Nephron progenitor cell (in vitro differentiated cells): ENCODE data around the gene KCNK13.

Experiments
- DNase-seq: peaks from one replicate; pipeline ENCODE4 v3.0.0; 2021
- H3K27ac Mint-ChIP-seq: 2 replicates; pipeline ENCODE4 v1.8.0; 2021; ENCODE audit warnings: mild to moderate bottlenecking, moderate library complexity, mixed read lengths
- H3K27me3 Mint-ChIP-seq: 2 replicates; pipeline ENCODE4 v1.8.0; 2021; ENCODE audit warnings: mild to moderate bottlenecking, low read depth, mixed read lengths; ENCODE audit not compliant: poor library complexity
- H3K36me3 Mint-ChIP-seq: 2 replicates; pipeline ENCODE4 v1.8.0; 2021; ENCODE audit warnings: low read depth, mixed read lengths
- H3K4me1 Mint-ChIP-seq: 2 replicates; pipeline ENCODE4 v1.8.0; 2021; ENCODE audit warnings: mixed read lengths
- H3K4me3 Mint-ChIP-seq: 2 replicates; pipeline ENCODE4 v1.8.0; 2021; ENCODE audit warnings: mild to moderate bottlenecking, moderate library complexity, mixed read lengths
- H3K9me3 Mint-ChIP-seq: 2 replicates; pipeline ENCODE4 v1.8.0; 2021; ENCODE audit warnings: mild to moderate bottlenecking, moderate library complexity, mixed read lengths
- TF ChIP-seq, protein P1 (sequence below): fragments of 200-600 bp; sonication (generic); IDR thresholded peaks from 2 replicates; pipeline ENCODE4 v1.5.0; 2021; ENCODE audit warnings: antibody characterized with exemption

The KCNK13 gene

DNA sequence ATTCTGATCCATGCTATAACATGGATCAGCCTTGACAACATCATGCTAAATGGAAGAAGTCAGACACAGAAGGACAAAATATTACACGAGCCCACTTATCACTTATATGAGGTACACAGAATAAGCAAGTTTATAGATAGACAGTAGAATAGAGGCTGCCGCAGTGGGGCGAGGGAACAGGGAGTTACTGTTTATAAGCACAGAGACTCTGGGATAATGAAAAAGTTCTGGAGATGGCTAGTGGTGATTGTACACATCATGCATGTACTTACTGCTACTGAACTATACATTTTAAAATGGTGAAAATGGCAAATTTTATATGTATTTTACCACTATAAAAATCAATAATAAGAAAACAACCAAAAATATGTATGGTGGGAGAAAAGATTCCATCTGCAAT, 99.3 kb downstream of the KCNK13 start:
- DNase-seq: no peak
- Mint-ChIP-seq H3K9me3 (peaks cover 8% of the 10 kb centered on the region), H3K27ac (no peak overlapping the region), H3K36me3 (no peaks in the 10 kb centered on the region), H3K4me3 (no peak overlapping the region), H3K4me1 (peaks cover 14% of the 10 kb centered on the region), H3K27me3 (peaks cover 7% of the 10 kb centered on the region)
- TF ChIP-seq, protein P1, sequence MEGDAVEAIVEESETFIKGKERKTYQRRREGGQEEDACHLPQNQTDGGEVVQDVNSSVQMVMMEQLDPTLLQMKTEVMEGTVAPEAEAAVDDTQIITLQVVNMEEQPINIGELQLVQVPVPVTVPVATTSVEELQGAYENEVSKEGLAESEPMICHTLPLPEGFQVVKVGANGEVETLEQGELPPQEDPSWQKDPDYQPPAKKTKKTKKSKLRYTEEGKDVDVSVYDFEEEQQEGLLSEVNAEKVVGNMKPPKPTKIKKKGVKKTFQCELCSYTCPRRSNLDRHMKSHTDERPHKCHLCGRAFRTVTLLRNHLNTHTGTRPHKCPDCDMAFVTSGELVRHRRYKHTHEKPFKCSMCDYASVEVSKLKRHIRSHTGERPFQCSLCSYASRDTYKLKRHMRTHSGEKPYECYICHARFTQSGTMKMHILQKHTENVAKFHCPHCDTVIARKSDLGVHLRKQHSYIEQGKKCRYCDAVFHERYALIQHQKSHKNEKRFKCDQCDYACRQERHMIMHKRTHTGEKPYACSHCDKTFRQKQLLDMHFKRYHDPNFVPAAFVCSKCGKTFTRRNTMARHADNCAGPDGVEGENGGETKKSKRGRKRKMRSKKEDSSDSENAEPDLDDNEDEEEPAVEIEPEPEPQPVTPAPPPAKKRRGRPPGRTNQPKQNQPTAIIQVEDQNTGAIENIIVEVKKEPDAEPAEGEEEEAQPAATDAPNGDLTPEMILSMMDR: no peak

DNA sequence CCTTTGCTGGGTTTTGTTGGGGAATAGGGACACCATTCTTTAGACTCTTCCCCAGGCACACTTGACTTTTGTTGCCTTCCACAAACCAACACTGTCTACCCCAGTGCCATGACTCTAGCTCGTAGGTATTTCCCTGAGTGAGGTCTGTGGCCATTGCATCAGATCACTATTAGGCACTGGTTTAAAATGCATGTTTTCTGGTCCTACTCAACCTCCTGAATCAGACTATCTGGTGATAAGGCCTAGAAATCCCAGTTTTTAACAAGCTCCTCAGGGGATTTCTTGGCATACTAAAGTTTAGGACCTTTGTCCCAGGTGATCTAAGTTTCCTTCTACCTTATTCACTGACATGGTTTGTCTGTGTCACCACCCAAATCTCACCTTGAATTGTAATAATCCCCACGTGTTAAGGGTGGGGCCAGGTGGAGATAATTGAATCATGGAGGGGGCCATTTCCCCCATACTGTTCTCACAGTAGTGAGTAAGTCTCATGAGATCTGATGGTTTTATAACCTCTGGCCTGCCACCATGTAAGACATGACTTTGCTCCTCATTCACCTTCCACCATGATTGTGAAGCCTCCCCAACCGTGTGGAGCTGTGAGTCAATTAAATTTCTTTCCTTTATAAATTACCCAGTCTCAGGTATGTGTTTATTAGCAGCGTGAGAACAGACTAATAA, 106.8 kb downstream of the KCNK13 start:
- Mint-ChIP-seq H3K36me3 (no peaks in the 10 kb centered on the region), H3K9me3 (peaks cover 15% of the 10 kb centered on the region), H3K4me1 (no peaks in the 10 kb centered on the region), H3K27me3 (peaks cover 7% of the 10 kb centered on the region), H3K27ac (no peak overlapping the region), H3K4me3 (no peak overlapping the region)
- no peak for DNase-seq
- TF ChIP-seq, protein P1: no peak

DNA sequence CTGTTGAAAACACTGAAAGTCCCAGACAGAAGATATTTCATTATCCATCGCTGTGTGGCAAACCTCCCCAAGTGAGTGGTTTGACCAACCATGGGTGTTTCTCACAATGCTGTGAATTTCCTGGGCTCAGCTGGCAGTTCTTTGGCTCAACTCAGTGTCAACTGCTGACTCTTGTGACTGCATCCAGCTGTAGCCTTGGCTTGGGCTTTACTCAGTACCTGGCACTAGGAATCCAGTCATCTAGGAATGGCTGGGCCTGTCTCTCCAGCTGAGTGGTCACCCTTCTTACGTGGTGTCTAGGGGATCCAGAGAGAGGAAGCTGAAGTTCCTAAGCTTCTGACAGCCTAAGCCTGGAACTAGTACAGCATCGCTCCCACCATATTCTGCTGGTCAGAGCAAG, 113.8 kb downstream of the KCNK13 start:
- Mint-ChIP-seq H3K4me3 (no peak overlapping the region), H3K27ac (no peak overlapping the region), H3K36me3 (no peaks in the 10 kb centered on the region), H3K27me3 (no peaks in the 10 kb centered on the region), H3K4me1 (no peaks in the 10 kb centered on the region), H3K9me3 (peaks cover 13% of the 10 kb centered on the region)
- DNase-seq: no peak
- TF ChIP-seq, protein P1: no peak

DNA sequence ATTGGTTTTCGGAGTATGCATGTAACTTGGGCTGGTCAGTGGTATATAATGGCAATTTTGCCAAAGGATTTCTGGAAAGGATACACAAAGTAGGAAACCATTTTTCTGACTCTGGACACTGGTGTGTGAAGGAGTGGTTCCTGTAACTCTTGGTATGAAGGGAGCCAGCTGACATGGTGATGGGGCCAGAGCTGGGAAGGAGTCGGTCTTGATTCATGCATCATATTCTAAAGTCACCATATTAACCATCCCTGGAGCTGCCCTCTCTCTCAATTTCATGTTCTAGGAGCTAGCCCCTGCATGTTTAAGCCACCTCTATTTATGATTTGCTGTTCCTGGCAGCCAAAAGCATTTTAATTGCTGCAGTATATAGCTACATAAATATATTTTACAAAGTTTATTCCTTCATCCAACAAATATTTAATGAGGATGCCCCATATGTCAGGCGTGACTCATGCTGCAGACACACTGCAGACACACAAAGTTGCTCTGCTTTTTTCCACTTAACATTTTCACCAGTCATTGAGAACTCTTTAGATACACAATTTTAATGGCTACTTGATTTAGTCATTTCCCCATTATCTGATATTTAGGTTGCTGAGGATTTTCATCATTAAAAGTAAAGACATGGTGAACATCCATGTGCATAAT, 115.9 kb downstream of the KCNK13 start:
- H3K36me3 Mint-ChIP-seq: no peaks in the 10 kb centered on the region
- no peaks in the 10 kb centered on the region for H3K4me1 Mint-ChIP-seq
- H3K27me3 Mint-ChIP-seq: peaks cover 8% of the 10 kb centered on the region
- no peak overlapping the region for H3K27ac Mint-ChIP-seq
- no peak overlapping the region for H3K4me3 Mint-ChIP-seq
- TF ChIP-seq, protein P1: no peak
- DNase-seq: no peak
- peaks cover 13% of the 10 kb centered on the region for H3K9me3 Mint-ChIP-seq

DNA sequence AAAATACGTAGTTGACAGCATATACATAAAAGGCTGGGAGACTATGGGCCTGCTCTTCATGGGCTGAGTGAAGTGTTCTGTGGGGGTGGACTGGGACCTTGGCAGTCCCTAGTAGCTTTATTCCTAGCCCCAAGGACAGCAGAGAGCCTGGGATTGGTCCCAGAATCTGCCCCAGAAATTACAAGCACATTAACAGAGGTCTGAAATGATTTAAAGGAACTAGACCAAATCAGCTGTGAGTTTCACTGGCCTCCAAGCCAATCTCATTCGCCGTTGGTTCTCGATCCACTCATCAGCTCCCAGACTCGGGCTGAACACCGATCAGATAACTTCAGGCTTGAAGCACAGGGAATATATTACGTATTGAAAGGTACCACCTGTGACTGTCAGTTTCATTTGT, 117.6 kb downstream of the KCNK13 start:
- H3K4me3 Mint-ChIP-seq: no peak overlapping the region
- no peaks in the 10 kb centered on the region for H3K36me3 Mint-ChIP-seq
- no peak for DNase-seq
- no peak overlapping the region for H3K27ac Mint-ChIP-seq
- H3K27me3 Mint-ChIP-seq: peaks cover 15% of the 10 kb centered on the region
- H3K9me3 Mint-ChIP-seq: peaks cover 4% of the 10 kb centered on the region
- no peaks in the 10 kb centered on the region for H3K4me1 Mint-ChIP-seq
- TF ChIP-seq, protein P1: no peak
